Ovary (tissue), 9 donors: ENCODE data around the gene PEX10. TPM values are rescaled to one million over a fixed set of nuclear protein-coding genes. Genes with fewer than 3 reads are reported as not detected.

Source experiments
- DNase-seq, 5 donors: peaks; one replicate each; pipeline ENCODE4 v3.0.0-alpha.2; 2019 to 2020
- H3K27ac ChIP-seq, 2 donors: fragments of 200-600 bp; one replicate each; pipeline versions ENCODE4 v1.5.1 to v1.8.0; 2019 to 2022
- H3K27me3 ChIP-seq: fragments of 200-600 bp; one replicate; pipeline ENCODE4 v1.8.0; 2022
- H3K36me3 ChIP-seq: fragments of 200-600 bp; sonication (generic); one replicate; pipeline ENCODE4 v1.5.1; 2019
- H3K4me1 ChIP-seq: one replicate; pipeline ENCODE4 v1.8.1; 2013; ENCODE audit warnings: mild to moderate bottlenecking, moderate library complexity; ENCODE audit not compliant: insufficient read depth
- H3K4me3 ChIP-seq: fragments of 200-600 bp; sonication (generic); one replicate; pipeline ENCODE4 v1.5.1; 2017
- H3K9me3 ChIP-seq, 2 donors: fragments of 200-600 bp in 1 of 2; sonication (generic) in 1 of 2; one replicate each; pipeline versions ENCODE4 v1.5.1 to v1.8.1; 2013 to 2019; ENCODE audit warnings: mild to moderate bottlenecking in 1 of 2, moderate library complexity in 1 of 2
- CTCF ChIP-seq, 3 donors: fragments of 450-650 bp in 2 of 3; fragments of 200-600 bp in 1 of 3; IDR thresholded peaks; one replicate each; pipeline versions ENCODE4 v1.5.1 to v1.8.0; 2016 to 2022; ENCODE audit warnings: antibody characterized with exemption in 3 of 3, mild to moderate bottlenecking in 1 of 3
- EP300 ChIP-seq: sonication (generic); formaldehyde crosslinking; IDR thresholded peaks from one replicate; pipeline ENCODE4 v1.6.1; 2017; ENCODE audit warnings: antibody characterized with exemption
- POLR2A ChIP-seq: fragments of 450-650 bp; IDR thresholded peaks from one replicate; pipeline ENCODE4 v1.6.1; 2017; ENCODE audit warnings: antibody characterized with exemption, mild to moderate bottlenecking, moderate library complexity
- WGBS, 3 donors: extraction: QIAGEN DNeasy Blood & Tissue Kit in 1 of 3; methylation state at CpG; one replicate each; pipeline versions ENCODE4 v1.1.5 to v1.1.7; 2013 to 2017; 5-methylcytosine and 5-hydroxymethylcytosine counted together
- intact Hi-C, 4 donors: fragments of 100-400 bp; cut with DNase I; formaldehyde crosslinking; loops; one replicate each; pipeline versions ENCODE4 v1.11.0 to v1.15.1; 2022 to 2023
- polyA plus RNA-seq, 2 donors: library from polyadenylated mRNA; stranded (reverse); fragments of 200-250 nt in 1 of 2; fragments of 350-450 nt in 1 of 2; fragmentation: Illumina TruSeq in 1 of 2; extraction: RNeasy Lipid Tissue Mini Kit (QIAGEN cat#74804) in 1 of 2; gene quantifications; one replicate each; pipeline ENCODE4 v1.2.3, GENCODE V29; 2013 to 2014
- total RNA-seq, 7 donors: library from RNA; depleted of rRNA in 2 of 7; stranded (reverse); fragments of >200 nt in 2 of 7; fragmentation: NEBNext Ultra II Directional in 3 of 7; extraction: Animal tissue kit (Norgen Biotek cat#: 25700) in 3 of 7; gene quantifications; one replicate each; pipeline versions ENCODE4 v1.1.0 to v1.2.4, GENCODE V29; 2016 to 2023
- donor health status: DM: no; HTN: no; CAD: no; lungs with moderate emphysema.
- donor health status: DM: no; HTN: no; CAD: no.
- donor health status: Bipolar disorder and iron deficiency.
- donor health status: DM: yes; HTN: yes; CAD: no.
- donor health status: DM: no; HTN: no; CAD: no.
- donor health status: DM: yes; HTN: yes; CAD: no.

The PEX10 gene
- total and polyA plus RNA-seq, 9 donors: 14.4 to 25.9 (median 19.3) TPM

- Histone ChIP-seq H3K4me1 (peaks cover 11% of the 10 kb centered on the region), H3K9me3 (no peaks in the 10 kb centered on the region), H3K27me3 (no peaks in the 10 kb centered on the region), H3K4me3 (no peak overlapping the region), H3K27ac (no peak overlapping the region), H3K36me3 (no peaks in the 10 kb centered on the region)
- TF ChIP-seq EP300 (no peak), CTCF (IDR thresholded peaks at IDR 0.05) (no peak), POLR2A (no peak)
- 86 to 92% (median 89%) methylated on average over 19 of the region's 19 CpGs for WGBS, 3 donors
- intact Hi-C loops: no loop called here
- no peak for DNase-seq
Measured at GRCh38 chr1:2397007-2397679, 15.2 kb downstream of the PEX10 start.

GRCh38 chr1:2396476-2396875 is 15.9 kb downstream of the PEX10 start:
- DNase-seq: no peak
- Histone ChIP-seq H3K36me3 (no peaks in the 10 kb centered on the region), H3K4me1 (peaks cover 11% of the 10 kb centered on the region), H3K4me3 (no peak overlapping the region), H3K27ac (no peak overlapping the region), H3K27me3 (no peaks in the 10 kb centered on the region), H3K9me3 (no peaks in the 10 kb centered on the region)
- intact Hi-C loops: no loop called here
- 92 to 93% (median 92%) methylated on average over 5 of the region's 5 CpGs for WGBS, 3 donors
- TF ChIP-seq CTCF (IDR thresholded peaks at IDR 0.05): no peak
- no peak for TF ChIP-seq POLR2A
- no peak for TF ChIP-seq EP300

- DNase-seq: no peak
- intact Hi-C loops: no loop called here
- H3K27ac ChIP-seq: no peak overlapping the region
- H3K27me3 ChIP-seq: no peaks in the 10 kb centered on the region
- H3K9me3 ChIP-seq: no peaks in the 10 kb centered on the region
- H3K4me1 ChIP-seq: peaks cover 11% of the 10 kb centered on the region
- no peak overlapping the region for H3K4me3 ChIP-seq
- H3K36me3 ChIP-seq: no peaks in the 10 kb centered on the region
- WGBS, 3 donors: 66 to 76% (median 70%) methylated on average over 17 of the region's 17 CpGs
- no peak for TF ChIP-seq EP300
- no peak for TF ChIP-seq CTCF (IDR thresholded peaks at IDR 0.05)
- TF ChIP-seq POLR2A: no peak
Measured at GRCh38 chr1:2396059-2396458, 16.3 kb downstream of the PEX10 start.

- WGBS, 3 donors: 86 to 90% (median 87%) methylated on average over 10 of the region's 10 CpGs
- no peak for TF ChIP-seq EP300
- no peak for TF ChIP-seq POLR2A
- TF ChIP-seq CTCF (IDR thresholded peaks at IDR 0.05): no peak
- H3K4me3 ChIP-seq: no peak overlapping the region
- H3K27ac ChIP-seq: no peak overlapping the region
- H3K27me3 ChIP-seq: no peaks in the 10 kb centered on the region
- DNase-seq: no peak
- no peaks in the 10 kb centered on the region for H3K9me3 ChIP-seq
- H3K4me1 ChIP-seq: peaks cover 11% of the 10 kb centered on the region
- intact Hi-C loops: no loop called here
- H3K36me3 ChIP-seq: no peaks in the 10 kb centered on the region
Measured at GRCh38 chr1:2395245-2395644, 17.1 kb downstream of the PEX10 start.
